ENCODE measurements around the gene ANO2. TPM values are rescaled to one million over a fixed set of nuclear protein-coding genes. Genes with fewer than 3 reads are reported as not detected.
A peak's percentile ranks its signal among the peaks of the same experiment; 100 is the strongest.

Gene ANO2
- total and polyA plus RNA-seq, 8 donors: 0.44 to 16.9 (median 3.8) TPM; not detected in 1

- DNase-seq: peak in 1 of 2 donors; percentile 80
- no peaks in the 10 kb centered on the region for H3K9me3 ChIP-seq
- WGBS, 5 donors: 48 to 60% (median 55%) methylated on average over 14 of the region's 14 CpGs
- peak overlapping the region in 1 of 5 donors; percentile 13 for H3K27ac ChIP-seq
- intact Hi-C loops (cut with DNase I; ENCODE audit: low total_unique reads): no loop called here
- peaks cover 0 to 10% (median 0%) of the 10 kb centered on the region in 3 donors for H3K27me3 ChIP-seq
- TF ChIP-seq, protein P1, sequence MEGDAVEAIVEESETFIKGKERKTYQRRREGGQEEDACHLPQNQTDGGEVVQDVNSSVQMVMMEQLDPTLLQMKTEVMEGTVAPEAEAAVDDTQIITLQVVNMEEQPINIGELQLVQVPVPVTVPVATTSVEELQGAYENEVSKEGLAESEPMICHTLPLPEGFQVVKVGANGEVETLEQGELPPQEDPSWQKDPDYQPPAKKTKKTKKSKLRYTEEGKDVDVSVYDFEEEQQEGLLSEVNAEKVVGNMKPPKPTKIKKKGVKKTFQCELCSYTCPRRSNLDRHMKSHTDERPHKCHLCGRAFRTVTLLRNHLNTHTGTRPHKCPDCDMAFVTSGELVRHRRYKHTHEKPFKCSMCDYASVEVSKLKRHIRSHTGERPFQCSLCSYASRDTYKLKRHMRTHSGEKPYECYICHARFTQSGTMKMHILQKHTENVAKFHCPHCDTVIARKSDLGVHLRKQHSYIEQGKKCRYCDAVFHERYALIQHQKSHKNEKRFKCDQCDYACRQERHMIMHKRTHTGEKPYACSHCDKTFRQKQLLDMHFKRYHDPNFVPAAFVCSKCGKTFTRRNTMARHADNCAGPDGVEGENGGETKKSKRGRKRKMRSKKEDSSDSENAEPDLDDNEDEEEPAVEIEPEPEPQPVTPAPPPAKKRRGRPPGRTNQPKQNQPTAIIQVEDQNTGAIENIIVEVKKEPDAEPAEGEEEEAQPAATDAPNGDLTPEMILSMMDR (IDR thresholded peaks at IDR 0.05): no peak
- TF ChIP-seq POLR2A (IDR thresholded peaks at IDR 0.05) (no peak), POLR2AphosphoS5 (IDR thresholded peaks at IDR 0.05) (no peak), EP300 (IDR thresholded peaks at IDR 0.05) (no peak)
- no peak overlapping the region for H3K4me3 ChIP-seq
- H3K4me1 ChIP-seq: peaks cover 0 to 11% (median 3%) of the 10 kb centered on the region in 4 donors
- no peaks in the 10 kb centered on the region for H3K36me3 ChIP-seq
These were observed 377.9 kb downstream of the ANO2 start for GRCh38 chr12:5567016-5567725.

DNA sequence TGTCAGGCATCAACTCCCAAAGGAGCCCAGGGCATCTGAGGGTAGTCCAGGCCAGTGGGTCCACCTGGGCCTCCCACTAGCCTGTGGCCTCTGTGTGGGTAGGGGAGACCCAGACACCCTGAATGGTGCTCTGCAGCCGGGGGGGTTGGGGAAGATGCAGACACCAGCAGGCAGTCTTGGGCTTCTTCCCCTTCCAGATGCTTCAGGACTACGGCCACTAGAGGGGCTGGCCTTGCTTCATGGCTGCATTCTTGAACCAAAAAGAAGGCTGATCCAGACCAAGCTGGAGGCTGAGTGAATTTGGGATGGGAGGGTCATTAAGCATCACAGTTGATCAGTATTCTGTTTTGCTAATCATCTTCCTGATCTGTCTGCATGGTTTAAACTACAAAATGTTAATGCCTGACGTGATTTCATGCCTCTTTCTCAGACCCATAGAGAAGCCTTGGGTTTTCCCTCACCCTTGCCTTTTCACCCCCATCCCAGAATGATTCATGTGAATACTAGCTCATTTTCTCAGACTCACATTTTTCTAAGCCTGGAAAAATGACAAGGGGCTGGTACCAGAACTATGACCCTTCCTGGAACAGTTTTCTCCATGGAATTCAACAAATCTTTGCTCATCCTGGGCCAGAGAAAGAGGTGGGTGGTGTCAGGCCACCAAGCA lies 379.0 kb downstream of the ANO2 start:
- peaks cover 0 to 10% (median 0%) of the 10 kb centered on the region in 3 donors for H3K27me3 ChIP-seq
- H3K36me3 ChIP-seq: no peaks in the 10 kb centered on the region
- intact Hi-C loops (cut with DNase I; ENCODE audit: low total_unique reads): no loop called here
- H3K4me3 ChIP-seq: no peak overlapping the region
- WGBS, 5 donors: 65 to 75% (median 72%) methylated on average over 3 of the region's 3 CpGs
- no peaks in the 10 kb centered on the region for H3K9me3 ChIP-seq
- no peak for DNase-seq
- TF ChIP-seq POLR2A (IDR thresholded peaks at IDR 0.05) (no peak), EP300 (IDR thresholded peaks at IDR 0.05) (no peak), POLR2AphosphoS5 (IDR thresholded peaks at IDR 0.05) (no peak)
- TF ChIP-seq, protein P1 (IDR thresholded peaks at IDR 0.05): no peak
- H3K27ac ChIP-seq: no peak overlapping the region
- peaks cover 0 to 11% (median 3%) of the 10 kb centered on the region in 4 donors for H3K4me1 ChIP-seq

- Histone ChIP-seq H3K9me3 (no peaks in the 10 kb centered on the region), H3K27me3 (peaks cover 0 to 7% (median 0%) of the 10 kb centered on the region in 3 donors), H3K27ac (no peak overlapping the region), H3K4me3 (no peak overlapping the region), H3K36me3 (no peaks in the 10 kb centered on the region), H3K4me1 (peaks cover 0 to 9% (median 3%) of the 10 kb centered on the region in 4 donors)
- TF ChIP-seq, protein P1 (IDR thresholded peaks at IDR 0.05): no peak
- TF ChIP-seq POLR2A (IDR thresholded peaks at IDR 0.05) (no peak), POLR2AphosphoS5 (IDR thresholded peaks at IDR 0.05) (no peak), EP300 (IDR thresholded peaks at IDR 0.05) (no peak)
- DNase-seq: no peak
- 38 to 70% (median 47%) methylated on average over 3 of the region's 3 CpGs for WGBS, 5 donors
- intact Hi-C loops (cut with DNase I; ENCODE audit: low total_unique reads): no loop called here
These were observed 382.5 kb downstream of the ANO2 start for GRCh38 chr12:5562581-5562980.

GRCh38 chr12:5561846-5562245 lies 383.2 kb downstream of the ANO2 start:
- Histone ChIP-seq H3K4me1 (peaks cover 0 to 2% (median 0%) of the 10 kb centered on the region in 4 donors), H3K9me3 (no peaks in the 10 kb centered on the region), H3K27ac (no peak overlapping the region), H3K27me3 (peaks cover 0 to under 1% (median 0%) of the 10 kb centered on the region in 3 donors), H3K36me3 (no peaks in the 10 kb centered on the region), H3K4me3 (no peak overlapping the region)
- intact Hi-C loops (cut with DNase I; ENCODE audit: low total_unique reads): no loop called here
- 85 to 89% (median 85%) methylated on average over 6 of the region's 6 CpGs for WGBS, 5 donors
- no peak for TF ChIP-seq POLR2A (IDR thresholded peaks at IDR 0.05)
- TF ChIP-seq, protein P1 (IDR thresholded peaks at IDR 0.05): no peak
- no peak for TF ChIP-seq POLR2AphosphoS5 (IDR thresholded peaks at IDR 0.05)
- DNase-seq: no peak

All from stomach (tissue), 9 donors.